ENCODE data around the gene PADI3. TPM values are rescaled to one million over a fixed set of nuclear protein-coding genes. Genes with fewer than 3 reads are reported as not detected.

Gene PADI3
- total RNA-seq, 4 donors from 2014 or later, result not detected

DNA sequence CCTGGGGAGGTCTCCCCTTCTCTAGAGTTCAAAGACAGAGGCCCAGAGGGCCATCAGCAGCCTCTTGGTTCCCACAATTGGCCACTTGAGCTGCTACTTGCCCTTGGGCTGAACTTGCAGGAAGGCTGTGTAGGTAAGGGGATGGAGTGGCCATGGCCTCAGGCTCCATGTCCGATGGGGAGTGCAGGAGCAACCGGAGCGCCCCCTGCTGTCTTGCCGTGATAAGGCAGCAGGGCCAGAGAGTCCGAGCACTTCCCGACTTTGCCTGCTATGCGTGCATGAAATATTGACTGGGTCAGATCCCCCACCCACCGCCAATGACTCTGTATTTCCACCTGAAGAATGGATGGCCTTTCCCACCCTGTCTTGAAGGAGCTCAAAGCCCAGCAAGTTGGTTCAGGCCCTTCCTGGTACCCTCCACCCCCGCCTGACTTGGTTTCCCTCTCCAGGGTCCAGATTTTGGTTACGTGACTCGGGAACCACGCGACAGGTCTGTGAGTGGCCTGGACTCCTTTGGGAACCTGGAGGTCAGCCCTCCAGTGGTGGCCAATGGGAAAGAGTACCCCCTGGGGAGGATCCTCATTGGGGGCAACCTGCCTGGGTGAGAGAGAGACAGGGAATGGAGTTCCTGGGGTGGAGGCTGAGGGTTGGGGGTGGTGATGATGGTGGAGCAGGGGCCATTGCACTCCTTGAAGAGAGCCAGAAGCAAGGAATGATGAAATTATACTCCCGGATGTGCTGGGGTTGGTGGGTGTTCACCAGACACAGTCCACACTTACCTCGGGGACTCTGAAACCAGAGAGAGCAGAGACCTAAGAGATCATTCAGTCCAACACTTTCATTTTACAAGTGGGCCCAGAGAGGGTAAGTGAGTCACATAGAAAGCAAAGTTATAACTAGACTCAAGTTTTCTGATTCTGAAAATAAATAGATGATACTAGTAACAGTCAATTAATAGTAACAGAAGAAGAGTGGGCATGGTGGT lies 25.6 kb downstream of the PADI3 start:
- 89% methylated on average over 8 of the region's 15 CpGs for WGBS

DNA sequence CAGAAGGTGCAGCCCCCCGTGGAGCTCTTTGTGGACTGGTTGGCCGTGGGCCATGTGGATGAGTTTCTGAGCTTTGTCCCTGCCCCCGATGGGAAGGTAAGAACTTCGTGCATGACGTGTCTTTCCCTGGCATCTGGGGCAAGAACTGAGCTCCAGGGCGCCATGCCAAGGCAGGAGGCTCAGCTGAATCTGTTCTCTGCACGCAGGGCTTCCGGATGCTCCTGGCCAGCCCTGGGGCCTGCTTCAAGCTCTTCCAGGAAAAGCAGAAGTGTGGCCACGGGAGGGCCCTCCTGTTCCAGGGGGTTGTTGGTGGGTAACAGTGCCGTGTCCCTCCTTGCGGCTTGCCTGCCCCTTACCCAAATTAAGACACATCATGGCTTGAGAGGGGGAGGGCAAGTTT lies 27.7 kb downstream of the PADI3 start:
- Histone ChIP-seq H3K9me3 (no peaks in the 10 kb centered on the region), H3K4me1 (no peaks in the 10 kb centered on the region), H3K27me3 (peaks cover 0 to 51% (median 0%) of the 10 kb centered on the region in 4 donors), H3K4me3 (no peak overlapping the region), H3K27ac (replicated peaks in 1 of 4) (no peak overlapping the region), H3K36me3 (no peaks in the 10 kb centered on the region)
- DNase-seq (ENCODE audit: extremely low spot score), result no peak
- WGBS, result 46% methylated on average over 8 of the region's 11 CpGs
- intact Hi-C loops (cut with DNase I), result no loop called here
- TF ChIP-seq EP300 (IDR thresholded peaks at IDR 0.05), result no peak
- no peak for TF ChIP-seq POLR2A (IDR thresholded peaks at IDR 0.05; ENCODE audit: low read depth)
- TF ChIP-seq, protein P1, sequence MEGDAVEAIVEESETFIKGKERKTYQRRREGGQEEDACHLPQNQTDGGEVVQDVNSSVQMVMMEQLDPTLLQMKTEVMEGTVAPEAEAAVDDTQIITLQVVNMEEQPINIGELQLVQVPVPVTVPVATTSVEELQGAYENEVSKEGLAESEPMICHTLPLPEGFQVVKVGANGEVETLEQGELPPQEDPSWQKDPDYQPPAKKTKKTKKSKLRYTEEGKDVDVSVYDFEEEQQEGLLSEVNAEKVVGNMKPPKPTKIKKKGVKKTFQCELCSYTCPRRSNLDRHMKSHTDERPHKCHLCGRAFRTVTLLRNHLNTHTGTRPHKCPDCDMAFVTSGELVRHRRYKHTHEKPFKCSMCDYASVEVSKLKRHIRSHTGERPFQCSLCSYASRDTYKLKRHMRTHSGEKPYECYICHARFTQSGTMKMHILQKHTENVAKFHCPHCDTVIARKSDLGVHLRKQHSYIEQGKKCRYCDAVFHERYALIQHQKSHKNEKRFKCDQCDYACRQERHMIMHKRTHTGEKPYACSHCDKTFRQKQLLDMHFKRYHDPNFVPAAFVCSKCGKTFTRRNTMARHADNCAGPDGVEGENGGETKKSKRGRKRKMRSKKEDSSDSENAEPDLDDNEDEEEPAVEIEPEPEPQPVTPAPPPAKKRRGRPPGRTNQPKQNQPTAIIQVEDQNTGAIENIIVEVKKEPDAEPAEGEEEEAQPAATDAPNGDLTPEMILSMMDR (IDR thresholded peaks at IDR 0.05), result no peak
- no peak for TF ChIP-seq POLR2AphosphoS5 (IDR thresholded peaks at IDR 0.05)

More for the DNA sequence above, 25.6 kb downstream of the PADI3 start:
- no peak overlapping the region for H3K4me3 ChIP-seq
- DNase-seq (ENCODE audit: extremely low spot score), result no peak
- intact Hi-C loops (cut with DNase I), result no loop called here
- no peak overlapping the region for H3K27ac ChIP-seq (replicated peaks in 1 of 4)
- no peaks in the 10 kb centered on the region for H3K9me3 ChIP-seq
- H3K36me3 ChIP-seq, result no peaks in the 10 kb centered on the region
- no peaks in the 10 kb centered on the region for H3K4me1 ChIP-seq
- peaks cover 0 to 51% (median 0%) of the 10 kb centered on the region in 4 donors for H3K27me3 ChIP-seq
- TF ChIP-seq, protein P1 (IDR thresholded peaks at IDR 0.05), result peak in 1 of 3 experiments; percentile 15
- no peak for TF ChIP-seq POLR2AphosphoS5 (IDR thresholded peaks at IDR 0.05)

DNA sequence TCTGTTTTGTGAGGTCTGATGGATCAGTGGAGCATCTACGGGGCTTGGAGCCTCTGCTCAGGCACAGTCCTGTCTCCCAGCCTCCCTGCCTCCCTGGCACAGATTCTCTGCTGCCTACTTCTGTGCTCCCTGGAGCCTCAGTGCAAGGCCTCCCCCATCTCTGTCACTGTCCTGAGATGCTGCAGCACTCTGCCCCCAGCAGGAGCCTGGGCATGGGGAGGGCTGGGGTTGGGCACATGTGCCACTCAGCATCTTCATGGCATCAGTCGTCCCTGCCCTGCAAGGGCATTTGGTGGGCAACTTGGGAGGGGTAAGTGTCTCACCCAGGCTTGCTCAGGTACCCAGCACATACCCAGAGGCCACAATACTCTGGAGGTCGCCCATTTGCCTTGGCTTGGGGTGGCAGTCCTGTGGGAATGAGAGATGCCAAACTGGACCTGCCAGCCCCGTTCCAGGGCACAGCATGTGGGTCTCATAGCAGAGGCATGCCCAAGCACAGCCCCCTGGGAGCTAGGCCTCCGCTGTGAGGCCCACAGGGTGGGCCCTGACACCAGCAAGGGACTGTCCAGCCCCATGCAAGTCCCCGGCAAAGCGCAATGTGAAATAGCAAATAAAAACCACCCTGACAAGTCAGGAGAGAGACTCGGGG lies 28.7 kb downstream of the PADI3 start:
- intact Hi-C loops (cut with DNase I), result no loop called here
- Histone ChIP-seq H3K4me1 (no peaks in the 10 kb centered on the region), H3K36me3 (no peaks in the 10 kb centered on the region), H3K27ac (replicated peaks in 1 of 4) (no peak overlapping the region), H3K9me3 (no peaks in the 10 kb centered on the region), H3K4me3 (no peak overlapping the region), H3K27me3 (peaks cover 0 to 55% (median 0%) of the 10 kb centered on the region in 4 donors)
- 76% methylated on average over 5 of the region's 8 CpGs for WGBS
- DNase-seq (ENCODE audit: extremely low spot score), result no peak
- TF ChIP-seq, protein P1 (IDR thresholded peaks at IDR 0.05), result no peak
- TF ChIP-seq EP300 (IDR thresholded peaks at IDR 0.05), result no peak

DNA sequence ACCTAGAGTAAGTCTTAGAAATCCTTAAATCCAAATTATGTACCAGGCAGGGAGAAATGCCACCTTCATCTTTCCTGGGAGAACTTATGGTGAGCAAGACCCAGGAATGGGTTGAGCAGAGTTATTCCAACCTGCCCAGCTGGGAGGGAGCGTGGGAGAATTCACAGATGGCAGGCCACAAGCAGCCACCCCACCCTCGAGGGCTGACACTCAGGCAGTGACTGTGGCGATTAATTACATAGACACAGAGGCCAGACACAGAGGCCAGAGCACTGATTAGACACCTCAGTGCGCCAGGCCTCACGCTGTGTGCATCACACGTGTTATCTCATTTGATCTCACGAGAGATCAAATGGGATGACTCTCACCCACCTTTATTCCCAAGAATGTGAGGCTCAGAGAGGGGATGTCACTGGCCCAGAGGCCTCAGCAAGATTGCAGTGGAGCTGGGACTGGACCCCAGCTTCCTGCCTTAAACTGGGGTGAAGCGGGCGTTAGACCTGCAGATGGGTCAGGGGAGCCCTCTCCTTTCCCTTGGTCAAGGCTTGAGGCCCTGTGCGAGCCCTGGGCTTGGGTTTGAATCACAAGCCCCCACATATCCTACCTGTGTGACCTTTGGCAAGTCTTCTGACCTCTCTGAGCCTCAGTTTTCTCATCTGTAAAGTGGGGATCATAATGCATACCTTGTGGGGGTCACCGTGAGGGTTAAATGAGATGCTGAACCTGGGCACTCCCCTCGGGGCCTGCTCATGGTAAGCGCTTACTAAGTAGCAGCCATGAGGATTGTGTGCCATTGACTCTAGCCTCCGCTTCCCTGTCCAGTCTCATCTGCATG lies 30.3 kb downstream of the PADI3 start:
- H3K4me1 ChIP-seq, result no peaks in the 10 kb centered on the region
- TF ChIP-seq, protein P1 (IDR thresholded peaks at IDR 0.05), result no peak
- TF ChIP-seq POLR2AphosphoS5 (IDR thresholded peaks at IDR 0.05), result no peak
- no peak for TF ChIP-seq EP300 (IDR thresholded peaks at IDR 0.05)
- no peak for TF ChIP-seq POLR2A (IDR thresholded peaks at IDR 0.05; ENCODE audit: low read depth)
- no peak overlapping the region for H3K4me3 ChIP-seq
- no peak overlapping the region for H3K27ac ChIP-seq (replicated peaks in 1 of 4)
- WGBS, result 87% methylated on average over 11 of the region's 14 CpGs
- DNase-seq (ENCODE audit: extremely low spot score), result no peak
- intact Hi-C loops (cut with DNase I), result no loop called here
- peaks cover 0 to 64% (median 0%) of the 10 kb centered on the region in 4 donors for H3K27me3 ChIP-seq
- H3K36me3 ChIP-seq, result no peaks in the 10 kb centered on the region
- H3K9me3 ChIP-seq, result no peaks in the 10 kb centered on the region
